Panc1 (cell line): Measurements from ENCODE around the gene TBX4. TPM values are rescaled to one million over a fixed set of nuclear protein-coding genes. Genes with fewer than 3 reads are reported as not detected.

Experiments used
- ATAC-seq: fragments of 200-7000 bp; cut with Tn5 transposase; 2 replicates; pipeline ENCODE4 v1.9.1; 2020; ENCODE audit warnings: mild to moderate bottlenecking, moderate library complexity
- BruUV-seq: library from RNA; stranded (reverse); fragments of 400-500 nt; replicated peaks from 2 replicates; lab custom pipeline; 2021; lab: Mats Ljungman, UMichigan
- CTCF ChIA-PET: fragments of 300-600 bp; sonication (Branson Sonifier 250); formaldehyde crosslinking; loops from one replicate; lab custom pipeline; 2022; ENCODE audit warnings: antibody characterized with exemption; lab: Charles Lee
- POLR2A ChIA-PET: fragments of 300-600 bp; sonication (Branson Sonifier 250); formaldehyde crosslinking; loops from one replicate; lab custom pipeline; 2022; ENCODE audit warnings: antibody characterized with exemption; lab: Charles Lee
- DNase-seq: peaks from one replicate; pipeline ENCODE4 v3.0.0-alpha.2; 2010; ENCODE audit warnings: low read depth, low spot score
- H3K27ac ChIP-seq: 2 replicates; pipeline ENCODE4 v1.5.1; 2011; ENCODE audit warnings: mild to moderate bottlenecking, low read length, inconsistent platforms
- H3K27me3 ChIP-seq: fragments of 200-500 bp; sonication (Bioruptor generic); 2 replicates; pipeline ENCODE4 v1.6.0; 2014; ENCODE audit warnings: low read length, inconsistent platforms; ENCODE audit not compliant: control insufficient read depth, insufficient read depth
- H3K36me3 ChIP-seq: fragments of 200-500 bp; sonication (Bioruptor generic); 2 replicates; pipeline ENCODE4 v1.5.1; 2014; ENCODE audit warnings: inconsistent platforms, mild to moderate bottlenecking, low read length, moderate library complexity; ENCODE audit not compliant: control insufficient read depth, insufficient read depth
- H3K4me1 ChIP-seq: 2 replicates; pipeline ENCODE4 v1.5.1; 2011; ENCODE audit warnings: inconsistent platforms, mild to moderate bottlenecking, low read length, moderate library complexity; ENCODE audit not compliant: control insufficient read depth, insufficient read depth
- H3K4me3 ChIP-seq, 2 experiments: 2 replicates each; pipeline ENCODE4 v1.5.1; 2011 to 2012; ENCODE audit warnings: low read depth in 2 of 2, low read length in 2 of 2, mild to moderate bottlenecking in 2 of 2, inconsistent platforms in 1 of 2, moderate library complexity in 1 of 2
- H3K9me3 ChIP-seq: fragments of 200-500 bp; sonication (Bioruptor generic); 2 replicates; pipeline ENCODE4 v1.5.1; 2014; ENCODE audit warnings: low read depth, mild to moderate bottlenecking, inconsistent platforms, low read length, moderate library complexity; ENCODE audit not compliant: control insufficient read depth, insufficient read depth
- CTCF ChIP-seq: fragments of 450-650 bp; IDR thresholded peaks from 2 replicates; pipeline ENCODE4 v1.5.1; 2017; ENCODE audit warnings: mild to moderate bottlenecking
- POLR2AphosphoS5 ChIP-seq: IDR thresholded peaks from 2 replicates; pipeline ENCODE4 v1.6.1; 2012; ENCODE audit warnings: mild to moderate bottlenecking, low read depth, low read length, moderate library complexity
- REST ChIP-seq, 2 experiments: IDR thresholded peaks; 2 replicates each; pipeline ENCODE4 v1.6.1; 2011 to 2012; ENCODE audit warnings: low read depth in 2 of 2, control low read depth in 1 of 2, low read length in 1 of 2, mild to moderate bottlenecking in 1 of 2, moderate library complexity in 1 of 2; ENCODE audit not compliant: insufficient read depth in 1 of 2
- SIN3A ChIP-seq: IDR thresholded peaks from 2 replicates; pipeline ENCODE4 v1.6.1; 2012; ENCODE audit warnings: low read depth, mild to moderate bottlenecking, low read length, moderate library complexity, borderline replicate concordance; ENCODE audit not compliant: insufficient read depth
- TCF7L2 ChIP-seq: IDR thresholded peaks from 2 replicates; pipeline ENCODE4 v1.6.1; 2011; ENCODE audit warnings: mild to moderate bottlenecking, low read depth, low read length, inconsistent platforms
- in situ Hi-C: cut with HindIII; loops from 2 replicates; pipeline ENCODE4 v1.10.0; 2016; ENCODE audit warnings: low sequenced_read_pairs, low pct_unique_long_range_greater_than_20kb
- intact Hi-C: fragments of 100-400 bp; cut with micrococcal nuclease; formaldehyde crosslinking; loops from one replicate; pipeline ENCODE4 v1.10.0; 2022; ENCODE audit not compliant: unreplicated experiment
- total RNA-seq: library from RNA; stranded (reverse); gene quantifications from one replicate; pipeline ENCODE4 v1.2.1, GENCODE V29; 2021; ENCODE audit not compliant: unreplicated experiment

Gene TBX4
- total RNA-seq, 1 experiment from 2014 or later: not detected

- ATAC-seq (no peak), DNase-seq (no peak)
- POLR2A ChIA-PET: no interaction called here
- CTCF ChIA-PET: no interaction called here
- intact Hi-C loops (loop anchor here (1.0 kb wide), 1 partner anchor 20 kb away; no protein-coding TSS in a partner anchor), in situ Hi-C loops (no loop called here)
- H3K36me3 ChIP-seq: no peaks in the 10 kb centered on the region
- no peak overlapping the region for H3K4me3 ChIP-seq
- H3K4me1 ChIP-seq: peaks cover 3% of the 10 kb centered on the region; the same call in 1 of the 2 replicates
- peak overlapping the region; percentile 15; the same call in 1 of the 2 replicates for H3K27ac ChIP-seq
- no TSS peak for BruUV-seq
- TF ChIP-seq REST (IDR thresholded peaks at IDR 0.05; ENCODE audit: insufficient read depth in 1 of 2, low read depth in 2 of 2, low read length in 1 of 2): no peak
- no peak for TF ChIP-seq TCF7L2
- no peak for TF ChIP-seq CTCF
- no peak for TF ChIP-seq POLR2AphosphoS5
- TF ChIP-seq SIN3A: no peak
- H3K27me3 ChIP-seq: no peaks in the 10 kb centered on the region
- no peaks in the 10 kb centered on the region for H3K9me3 ChIP-seq
These were observed 66.9 kb downstream of the TBX4 start for GRCh38 chr17:61519139-61519538.

DNA sequence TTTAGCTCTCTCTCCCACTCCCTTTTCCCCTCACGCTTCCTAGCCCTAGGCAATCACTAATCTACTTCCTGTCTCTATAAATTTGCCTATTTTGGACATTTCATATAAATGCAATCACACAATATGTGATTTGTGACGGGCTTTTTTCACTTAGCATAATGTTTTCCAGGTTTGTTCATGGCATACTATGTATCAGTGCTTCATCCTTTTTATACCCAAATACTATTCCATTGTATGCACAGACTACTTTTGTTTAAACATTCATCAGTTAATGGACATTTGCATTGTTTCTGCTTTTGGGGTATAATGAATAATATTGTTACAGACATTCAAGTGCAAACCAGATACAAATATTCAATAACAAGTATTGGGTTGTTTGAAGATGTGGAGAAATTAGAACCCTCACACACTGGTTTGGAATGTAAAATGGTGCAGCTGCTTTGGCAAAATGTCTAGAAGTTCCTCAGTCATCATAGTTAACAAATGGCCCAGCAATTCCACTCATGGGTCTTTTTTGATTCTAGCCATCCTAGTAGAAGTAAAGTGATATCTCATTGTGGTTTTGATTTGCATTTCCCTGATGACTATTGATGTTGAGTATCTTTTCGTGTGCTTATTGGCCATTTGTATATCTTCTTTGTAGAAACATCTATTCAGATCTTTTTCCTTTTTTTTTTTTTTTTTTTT, 67.7 kb downstream of the TBX4 start:
- H3K27ac ChIP-seq: no peak overlapping the region
- ATAC-seq: no peak
- H3K4me1 ChIP-seq: no peaks in the 10 kb centered on the region
- no TSS peak for BruUV-seq
- no peaks in the 10 kb centered on the region for H3K9me3 ChIP-seq
- CTCF ChIA-PET: no interaction called here
- POLR2A ChIA-PET: no interaction called here
- H3K4me3 ChIP-seq: no peak overlapping the region
- intact Hi-C loops: loop anchor here (1.0 kb wide), 1 partner anchor 19 kb away; no protein-coding TSS in a partner anchor
- in situ Hi-C loops: no loop called here
- no peaks in the 10 kb centered on the region for H3K36me3 ChIP-seq
- TF ChIP-seq SIN3A (no peak), TCF7L2 (no peak), CTCF (no peak), POLR2AphosphoS5 (no peak), REST (IDR thresholded peaks at IDR 0.05; ENCODE audit: insufficient read depth in 1 of 2, low read depth in 2 of 2, low read length in 1 of 2) (no peak)
- no peaks in the 10 kb centered on the region for H3K27me3 ChIP-seq
- DNase-seq: no peak
